ENCODE data around the gene SUPT20HL2. TPM values are rescaled to one million over a fixed set of nuclear protein-coding genes. Genes with fewer than 3 reads are reported as not detected.

Gene SUPT20HL2
- total and polyA plus RNA-seq, 10 of the 15 experiments (the other 5 are each of a cell fraction or from before 2014, with no cell fraction given): not detected

DNA sequence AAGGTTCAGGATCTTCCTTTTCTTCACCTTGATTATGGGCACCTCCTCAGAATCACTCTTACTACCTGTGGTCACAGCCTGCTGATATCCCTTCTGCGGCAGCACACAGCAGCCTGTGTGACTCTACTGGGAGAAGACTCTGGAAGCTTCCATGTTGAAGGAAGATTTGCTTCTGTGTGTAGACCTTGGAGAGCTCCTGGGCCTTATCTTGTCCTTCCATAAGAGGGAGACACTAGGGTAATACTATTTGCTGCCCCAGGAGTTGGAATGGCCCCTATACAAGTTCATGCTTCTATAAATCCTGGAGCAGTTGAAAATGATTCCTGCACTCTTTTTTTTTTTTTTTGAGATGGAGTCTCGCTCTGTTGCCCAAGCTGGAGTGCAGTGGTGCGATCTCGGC is 36.3 kb upstream of the SUPT20HL2 start:
- TF ChIP-seq MLLT1 (IDR thresholded peaks at IDR 0.05) (no peak), REST (IDR thresholded peaks at IDR 0.05; ENCODE audit: low read depth, low read length) (peak; percentile 44; the same call in 1 of the 2 replicates)
- no peak for DNase-seq (ENCODE audit: low read depth, low spot score)
- Histone ChIP-seq H3K9me3 (replicated peaks; ENCODE audit: control insufficient read depth, insufficient read depth, low read length) (no peaks in the 10 kb centered on the region), H4K20me1 (ENCODE audit: control insufficient read depth, insufficient read depth) (no peaks in the 10 kb centered on the region), H3K9ac (ENCODE audit: control insufficient read depth, insufficient read depth, low read length) (no peak overlapping the region), H2AFZ (ENCODE audit: control insufficient read depth, low read depth, low read length) (no peak overlapping the region), H3K4me2 (ENCODE audit: control insufficient read depth, insufficient read depth) (no peak overlapping the region), H3K27me3 (replicated peaks in 1 of 2; ENCODE audit: control insufficient read depth in 2 of 2, insufficient read depth in 2 of 2, low read length in 1 of 2) (no peaks in the 10 kb centered on the region; a peak in 1 of 4 replicates), H3K36me3 (ENCODE audit: control insufficient read depth in 2 of 2, insufficient read depth in 2 of 2, low read length in 1 of 2) (no peaks in the 10 kb centered on the region), H3K4me1 (ENCODE audit: control insufficient read depth, insufficient read depth, low read length) (no peaks in the 10 kb centered on the region), H3K79me2 (ENCODE audit: control insufficient read depth, insufficient read depth, low read length) (no peaks in the 10 kb centered on the region), H3K4me3 (no peak overlapping the region), H3K27ac (ENCODE audit: control insufficient read depth, insufficient read depth) (no peak overlapping the region)
- no peak for ATAC-seq
- SMC1A ChIA-PET (ENCODE audit: uncharacterized antibody, unreplicated experiment): interaction anchor here (1.2 kb wide), 1 partner anchor 20 kb away, joined by 3 read pairs; no protein-coding TSS in a partner anchor
- CTCF ChIA-PET: no interaction called here
- intact Hi-C loops (cut with micrococcal nuclease; ENCODE audit: unreplicated experiment) (no loop called here), in situ Hi-C loops (cut with MboI) (no loop called here)
- RAD21 ChIA-PET (ENCODE audit: unreplicated experiment): no interaction called here
- WGBS (ENCODE audit: insufficient coverage, insufficient replicate concordance, low lambda C conversion rate, missing lambda C conversion rate): 54% methylated on average over 3 of the region's 4 CpGs
- no TSS peak for BruUV-seq (replicated peaks)
- POLR2A ChIA-PET: no interaction called here
- FAIRE-seq: no peak
